Bronchial epithelial cell (primary cell): ENCODE data around the gene IL20RB. TPM values are rescaled to one million over a fixed set of nuclear protein-coding genes. Genes with fewer than 3 reads are reported as not detected.
A peak's percentile ranks its signal among the peaks of the same experiment; 100 is the strongest.

ENCODE experiments used
- DNase-seq: peaks from one replicate; pipeline ENCODE4 v3.0.0-alpha.2; 2010; ENCODE audit warnings: low read depth
- FAIRE-seq: peaks from 2 replicates; lab custom pipeline; 2011; peaks lifted over from hg19 to GRCh38; lab: Jason Lieb, UNC
- H3K27me3 ChIP-seq: 2 replicates; pipeline ENCODE4 v1.5.1; 2011; ENCODE audit warnings: low read length; ENCODE audit not compliant: control insufficient read depth, insufficient read depth
- H3K36me3 ChIP-seq: 2 replicates; pipeline ENCODE4 v1.5.1; 2011; ENCODE audit warnings: low read length; ENCODE audit not compliant: control insufficient read depth, insufficient read depth
- H3K4me3 ChIP-seq: 2 replicates; pipeline ENCODE4 v1.5.1; 2011; ENCODE audit warnings: mild to moderate bottlenecking, low read depth, low read length, control low read depth
- CTCF ChIP-seq: IDR thresholded peaks from 2 replicates; pipeline ENCODE4 v1.5.1; 2011; ENCODE audit warnings: mild to moderate bottlenecking, moderate library complexity, low read length, control low read depth, inconsistent platforms; ENCODE audit not compliant: insufficient read depth, severe bottlenecking
- total RNA-seq: library from RNA; depleted of rRNA; stranded (reverse); fragments of >200 nt; gene quantifications from 2 replicates; pipeline ENCODE4 v1.2.1, GENCODE V29; 2014

Gene IL20RB
- total RNA-seq, 1 donor from 2014 or later, result 150 TPM

DNA sequence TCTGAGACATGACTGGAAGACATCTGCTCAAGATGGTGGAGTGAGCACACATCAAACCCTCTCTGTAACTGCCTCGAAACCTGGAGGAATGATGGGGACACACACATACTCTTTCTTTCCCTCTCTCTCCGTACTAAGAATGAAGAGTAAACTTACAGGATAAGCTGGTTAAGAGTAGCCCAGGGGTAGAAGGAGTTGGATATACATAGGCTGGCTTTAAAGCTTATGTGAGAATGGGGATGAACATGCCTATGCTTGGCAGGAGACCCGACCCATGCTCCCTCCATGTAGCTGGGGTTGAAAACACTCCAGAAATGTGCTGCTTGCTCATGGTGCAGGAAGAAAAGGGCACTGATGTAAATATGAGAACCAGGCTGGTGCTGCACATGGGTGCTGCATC lies 68.9 kb downstream of the IL20RB start:
- DNase-seq (no peak), FAIRE-seq (no peak)
- H3K4me3 ChIP-seq, result no peak overlapping the region
- no peaks in the 10 kb centered on the region for H3K27me3 ChIP-seq
- TF ChIP-seq CTCF, result no peak
- H3K36me3 ChIP-seq, result peaks cover 18% of the 10 kb centered on the region

GRCh38 chr3:137032465-137033120 lies 74.8 kb downstream of the IL20RB start:
- FAIRE-seq, result no peak
- peak; percentile 98 for TF ChIP-seq CTCF
- no peak overlapping the region for H3K4me3 ChIP-seq
- peak; percentile 66 for DNase-seq
- no peaks in the 10 kb centered on the region for H3K27me3 ChIP-seq
- H3K36me3 ChIP-seq, result peaks cover 3% of the 10 kb centered on the region

DNA sequence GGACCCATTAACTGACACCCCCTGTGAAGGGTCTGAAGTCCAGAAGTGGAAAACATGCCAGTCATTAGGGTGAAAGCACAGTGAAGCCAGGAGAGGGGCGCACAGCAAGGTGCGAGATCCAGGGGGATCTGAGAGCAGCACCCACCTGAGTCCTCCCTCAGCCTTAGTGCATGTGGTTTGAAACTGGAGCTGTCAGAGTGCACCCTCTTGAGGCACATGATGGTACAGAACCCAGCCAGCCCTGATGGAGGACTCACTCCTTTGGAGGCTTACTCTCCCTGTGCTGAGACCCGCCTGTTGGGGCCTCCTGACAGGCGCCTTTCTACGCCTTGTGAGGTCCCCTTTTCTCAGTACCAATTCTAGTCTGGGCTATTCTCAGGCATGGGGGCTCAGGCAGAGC lies 77.8 kb downstream of the IL20RB start:
- Histone ChIP-seq H3K27me3 (no peaks in the 10 kb centered on the region), H3K4me3 (no peak overlapping the region), H3K36me3 (peaks cover 2% of the 10 kb centered on the region)
- peak; percentile 16 for DNase-seq
- TF ChIP-seq CTCF, result peak; percentile 39
- no peak for FAIRE-seq

DNA sequence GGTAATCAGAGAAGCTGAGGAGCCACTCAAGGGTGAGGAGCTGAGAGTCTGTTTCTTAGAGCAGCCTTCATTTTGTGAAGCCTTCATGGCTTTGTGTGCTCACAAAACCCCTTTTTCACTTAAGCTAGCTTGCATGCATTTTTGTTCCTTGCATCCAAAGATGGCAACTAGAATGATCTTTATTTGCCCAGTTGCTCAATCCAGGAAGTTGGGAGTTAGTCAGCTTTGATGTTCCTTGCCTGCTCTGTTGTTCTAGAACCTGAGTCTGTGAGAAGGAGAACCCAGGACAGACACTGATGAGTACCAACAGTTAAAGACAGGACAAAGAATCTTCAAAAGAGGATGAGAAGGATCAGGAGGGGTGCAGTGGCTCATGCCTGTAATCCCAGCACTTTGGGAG lies 81.8 kb downstream of the IL20RB start:
- Histone ChIP-seq H3K27me3 (no peaks in the 10 kb centered on the region), H3K36me3 (peaks cover 4% of the 10 kb centered on the region), H3K4me3 (no peak overlapping the region)
- FAIRE-seq (no peak), DNase-seq (peak; percentile 73)
- no peak for TF ChIP-seq CTCF

DNA sequence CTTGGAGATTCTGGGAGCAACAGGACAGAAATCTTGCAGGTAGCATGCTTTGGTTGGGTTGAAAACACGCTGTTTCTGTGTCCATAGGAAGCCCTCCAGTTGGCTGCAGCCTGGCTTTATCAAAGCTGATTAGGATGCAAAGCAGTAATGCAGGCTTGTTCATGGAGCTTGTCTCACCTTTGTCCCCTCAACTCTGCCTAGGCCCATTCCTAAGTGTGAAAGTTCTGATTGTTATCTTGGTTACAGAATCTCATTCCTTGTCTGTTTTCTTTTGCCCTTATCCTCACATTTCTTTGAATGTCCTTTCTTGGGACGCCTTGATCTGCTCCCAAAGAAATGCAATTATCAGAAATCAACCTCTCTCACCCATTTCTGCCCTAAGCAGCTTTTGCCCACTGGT lies 83.5 kb downstream of the IL20RB start:
- no peaks in the 10 kb centered on the region for H3K27me3 ChIP-seq
- FAIRE-seq, result no peak
- no peak for DNase-seq
- TF ChIP-seq CTCF, result no peak
- peaks cover 3% of the 10 kb centered on the region for H3K36me3 ChIP-seq
- no peak overlapping the region for H3K4me3 ChIP-seq

- no peaks in the 10 kb centered on the region for H3K27me3 ChIP-seq
- no peak for FAIRE-seq
- no peak overlapping the region for H3K4me3 ChIP-seq
- no peak for TF ChIP-seq CTCF
- no peak for DNase-seq
- H3K36me3 ChIP-seq, result peaks cover 3% of the 10 kb centered on the region
Measured at GRCh38 chr3:137041686-137042085, 83.9 kb downstream of the IL20RB start.
